Upper lobe of left lung (tissue), 6 donors: ENCODE results near the gene CARD9. TPM values are rescaled to one million over a fixed set of nuclear protein-coding genes. Genes with fewer than 3 reads are reported as not detected.

Experiments
- ATAC-seq, 2 donors: fragments of 200-7000 bp; cut with Tn5 transposase; one replicate each; pipeline ENCODE4 v1.9.1; 2022; ENCODE audit warnings: mild to moderate bottlenecking in 2 of 2, moderate library complexity in 2 of 2; ENCODE audit not compliant: low FRiP score in 2 of 2
- DNase-seq, 2 donors: peaks; one replicate each; pipeline ENCODE4 v3.0.0-alpha.2; 2019 to 2020
- H3K27ac ChIP-seq, 4 donors: fragments of 200-600 bp; sonication (generic); one replicate each; pipeline ENCODE4 v1.5.1; 2016 to 2019
- H3K27me3 ChIP-seq, 4 donors: fragments of 200-600 bp; sonication (generic); one replicate each; pipeline ENCODE4 v1.5.1; 2017 to 2019
- H3K36me3 ChIP-seq, 4 donors: fragments of 200-600 bp; sonication (generic); one replicate each; pipeline ENCODE4 v1.5.1; 2016 to 2019
- H3K4me1 ChIP-seq, 4 donors: fragments of 200-600 bp; sonication (generic); one replicate each; pipeline ENCODE4 v1.5.1; 2018 to 2019
- H3K4me3 ChIP-seq, 4 donors: fragments of 200-600 bp; sonication (generic); one replicate each; pipeline ENCODE4 v1.5.1; 2017 to 2019; ENCODE audit warnings: mild to moderate bottlenecking in 2 of 4, moderate library complexity in 1 of 4
- H3K9me3 ChIP-seq, 4 donors: fragments of 200-600 bp; sonication (generic); one replicate each; pipeline ENCODE4 v1.5.1; 2018 to 2019
- EP300 ChIP-seq, 4 donors: sonication (generic); formaldehyde crosslinking; IDR thresholded peaks; one replicate each; pipeline ENCODE4 v1.5.1; 2017; ENCODE audit warnings: antibody characterized with exemption in 4 of 4, control low read depth in 2 of 4
- POLR2A ChIP-seq, 4 donors: fragments of 450-650 bp; IDR thresholded peaks; one replicate each; pipeline ENCODE4 v1.5.1; 2016 to 2017; ENCODE audit warnings: antibody characterized with exemption in 4 of 4, mild to moderate bottlenecking in 2 of 4
- POLR2AphosphoS5 ChIP-seq, 2 donors: sonication (generic); formaldehyde crosslinking; IDR thresholded peaks; one replicate each; pipeline ENCODE4 v1.5.1; 2017; ENCODE audit warnings: antibody characterized with exemption in 2 of 2
- WGBS, 2 donors: methylation state at CpG; one replicate each; pipeline ENCODE4 v1.1.5; 2017 to 2018; 5-methylcytosine and 5-hydroxymethylcytosine counted together
- total RNA-seq, 6 donors: library from RNA; depleted of rRNA in 4 of 6; stranded (reverse); fragments of >200 nt in 4 of 6; gene quantifications; one replicate each; pipeline versions ENCODE4 v1.1.0 to v1.2.1, GENCODE V29; 2016 to 2021
- TF ChIP-seq, protein P1 (sequence below), 6 experiments: fragments of 450-650 bp in 4 of 6; fragments of 200-600 bp in 2 of 6; sonication (generic) in 2 of 6; IDR thresholded peaks; one replicate each; pipeline ENCODE4 v1.5.1; 2016 to 2019; ENCODE audit warnings: antibody characterized with exemption in 6 of 6
- donor health status: DM: no; HTN: no; CAD: no; lungs with moderate emphysema.
- donor health status: DM: no; HTN: yes; CAD: no; lungs with severe emphysema.

Gene CARD9
- total RNA-seq, 6 donors from 2014 or later: 3.5 to 30.4 (median 16.8) TPM

DNA sequence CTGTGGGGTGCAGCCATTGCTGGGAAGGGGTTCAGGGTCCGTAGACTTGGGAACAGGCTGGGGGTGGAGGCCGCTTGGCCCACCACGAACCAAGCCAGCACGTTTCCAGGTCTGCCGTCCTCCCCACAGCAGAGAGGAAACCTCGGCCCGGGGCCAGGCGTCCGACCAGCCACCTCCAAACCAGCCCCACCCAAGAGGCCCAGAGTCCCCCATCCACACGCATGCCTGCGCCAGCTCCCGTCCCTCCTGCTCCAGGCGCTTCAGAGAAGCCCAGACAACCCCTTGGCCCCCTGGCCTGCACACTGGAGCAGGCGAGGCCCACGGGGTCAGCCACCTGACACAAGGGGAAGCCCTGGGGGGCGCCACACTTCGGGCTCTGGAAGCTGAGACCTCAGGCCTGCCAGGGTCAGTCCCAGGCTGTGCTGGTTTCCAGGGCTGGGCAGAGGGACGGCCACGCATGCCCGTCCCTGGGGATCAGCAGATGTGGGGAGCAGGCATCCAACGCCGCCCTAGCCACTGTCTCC, 16.2 kb downstream of the CARD9 start:
- ATAC-seq: no peak
- H3K27ac ChIP-seq: no peak overlapping the region
- TF ChIP-seq, protein P1, sequence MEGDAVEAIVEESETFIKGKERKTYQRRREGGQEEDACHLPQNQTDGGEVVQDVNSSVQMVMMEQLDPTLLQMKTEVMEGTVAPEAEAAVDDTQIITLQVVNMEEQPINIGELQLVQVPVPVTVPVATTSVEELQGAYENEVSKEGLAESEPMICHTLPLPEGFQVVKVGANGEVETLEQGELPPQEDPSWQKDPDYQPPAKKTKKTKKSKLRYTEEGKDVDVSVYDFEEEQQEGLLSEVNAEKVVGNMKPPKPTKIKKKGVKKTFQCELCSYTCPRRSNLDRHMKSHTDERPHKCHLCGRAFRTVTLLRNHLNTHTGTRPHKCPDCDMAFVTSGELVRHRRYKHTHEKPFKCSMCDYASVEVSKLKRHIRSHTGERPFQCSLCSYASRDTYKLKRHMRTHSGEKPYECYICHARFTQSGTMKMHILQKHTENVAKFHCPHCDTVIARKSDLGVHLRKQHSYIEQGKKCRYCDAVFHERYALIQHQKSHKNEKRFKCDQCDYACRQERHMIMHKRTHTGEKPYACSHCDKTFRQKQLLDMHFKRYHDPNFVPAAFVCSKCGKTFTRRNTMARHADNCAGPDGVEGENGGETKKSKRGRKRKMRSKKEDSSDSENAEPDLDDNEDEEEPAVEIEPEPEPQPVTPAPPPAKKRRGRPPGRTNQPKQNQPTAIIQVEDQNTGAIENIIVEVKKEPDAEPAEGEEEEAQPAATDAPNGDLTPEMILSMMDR (IDR thresholded peaks at IDR 0.05): no peak
- TF ChIP-seq POLR2A (IDR thresholded peaks at IDR 0.05): no peak
- TF ChIP-seq POLR2AphosphoS5 (IDR thresholded peaks at IDR 0.05): no peak
- no peak for TF ChIP-seq EP300 (IDR thresholded peaks at IDR 0.05)
- H3K4me3 ChIP-seq: no peak overlapping the region
- 85% methylated on average over 10 of the region's 22 CpGs; no CpG with 5 or more reads in 1 of the 2 donors for WGBS, 2 donors
- DNase-seq: no peak
- H3K27me3 ChIP-seq: no peaks in the 10 kb centered on the region
- no peaks in the 10 kb centered on the region for H3K9me3 ChIP-seq
- peaks cover 6 to 34% (median 17%) of the 10 kb centered on the region in 4 donors for H3K4me1 ChIP-seq
- H3K36me3 ChIP-seq: peaks cover 0 to 25% (median 12%) of the 10 kb centered on the region in 4 donors

DNA sequence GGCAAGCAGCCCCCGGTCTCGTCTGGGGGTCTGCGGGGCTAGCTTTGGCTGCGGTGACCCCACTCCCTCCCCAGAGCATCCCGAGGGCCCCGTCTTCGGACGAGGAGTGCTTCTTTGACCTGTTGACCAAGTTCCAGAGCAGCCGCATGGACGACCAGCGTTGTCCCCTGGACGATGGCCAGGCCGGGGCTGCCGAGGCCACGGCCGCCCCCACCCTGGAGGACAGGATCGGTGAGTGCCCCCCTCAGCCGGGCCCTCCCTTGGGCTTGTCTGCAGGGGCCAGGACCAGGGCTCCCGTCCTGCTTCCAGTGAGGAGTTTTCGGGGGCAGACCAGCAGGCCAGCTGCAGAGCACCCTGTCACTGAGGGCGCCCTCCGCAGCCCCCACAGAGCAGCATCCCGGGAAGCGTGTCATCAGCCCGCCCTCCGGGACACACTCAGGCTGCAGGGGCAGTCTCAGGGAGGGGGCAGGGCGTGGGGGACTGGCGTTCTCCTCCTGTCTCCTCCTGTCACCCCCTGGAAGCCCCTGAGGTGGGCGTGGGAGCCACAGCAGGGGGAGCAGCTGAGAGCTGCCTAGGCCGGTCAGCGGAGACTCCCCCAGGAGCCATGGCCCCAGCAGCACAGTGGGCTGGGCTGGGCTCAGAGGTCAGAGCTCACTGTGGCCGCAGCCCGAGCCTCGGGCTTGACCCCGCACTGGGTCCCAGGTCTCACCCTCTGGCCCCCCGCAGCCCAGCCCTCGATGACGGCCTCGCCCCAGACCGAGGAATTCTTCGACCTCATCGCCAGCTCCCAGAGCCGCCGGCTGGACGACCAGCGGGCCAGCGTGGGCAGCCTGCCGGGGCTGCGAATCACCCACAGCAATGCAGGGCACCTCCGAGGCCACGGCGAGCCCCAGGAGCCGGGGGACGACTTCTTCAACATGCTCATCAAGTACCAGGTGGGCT, 17.6 kb downstream of the CARD9 start:
- Histone ChIP-seq H3K9me3 (no peaks in the 10 kb centered on the region), H3K4me3 (no peak overlapping the region), H3K4me1 (peaks cover 6 to 22% (median 8%) of the 10 kb centered on the region in 4 donors), H3K27ac (peak overlapping the region in 1 of 4 donors; percentile 6), H3K27me3 (no peaks in the 10 kb centered on the region), H3K36me3 (peaks cover 0 to 21% (median 7%) of the 10 kb centered on the region in 4 donors)
- TF ChIP-seq EP300 (IDR thresholded peaks at IDR 0.05): no peak
- ATAC-seq: no peak
- 85 to 95% methylated on average over 15 to 36 of the region's 54 CpGs for WGBS, 2 donors
- no peak for DNase-seq

DNA sequence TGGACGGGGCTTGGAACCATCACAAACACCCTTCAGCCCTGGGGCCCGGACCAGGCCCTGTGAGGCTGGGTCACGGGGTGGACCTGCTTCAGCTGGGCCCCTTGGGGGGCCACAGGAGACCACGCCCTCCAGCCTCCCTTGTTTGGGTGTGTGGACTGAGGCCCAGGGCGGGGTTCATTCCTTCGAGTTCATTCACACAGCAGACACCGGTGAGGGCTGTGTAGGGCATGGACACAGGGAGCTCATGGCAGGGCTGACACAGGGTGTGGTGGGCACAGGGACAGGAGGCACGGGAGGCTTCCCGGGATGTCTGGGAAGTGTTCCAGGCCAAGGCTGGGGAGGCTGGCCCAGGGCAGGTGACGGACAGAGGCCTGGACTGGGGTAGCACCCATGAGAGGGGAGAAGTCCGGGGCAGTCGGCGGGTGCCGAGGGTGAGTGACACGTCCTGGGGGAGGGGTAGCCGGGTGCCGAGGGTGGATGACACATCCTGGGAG, 18.8 kb downstream of the CARD9 start:
- Histone ChIP-seq H3K27me3 (no peaks in the 10 kb centered on the region), H3K4me3 (no peak overlapping the region), H3K36me3 (peaks cover 0 to 21% (median 7%) of the 10 kb centered on the region in 4 donors), H3K9me3 (no peaks in the 10 kb centered on the region), H3K27ac (peak overlapping the region in 2 of 4 donors; percentile 6 to 14), H3K4me1 (peaks cover 4 to 22% (median 7%) of the 10 kb centered on the region in 4 donors)
- DNase-seq (no peak), ATAC-seq (peak in 1 of 2 donors; percentile 14)
- TF ChIP-seq POLR2AphosphoS5 (IDR thresholded peaks at IDR 0.05) (no peak), POLR2A (IDR thresholded peaks at IDR 0.05) (no peak), EP300 (IDR thresholded peaks at IDR 0.05) (no peak)
- TF ChIP-seq, protein P1 (IDR thresholded peaks at IDR 0.05): no peak
- 44 to 57% methylated on average over 6 to 13 of the region's 17 CpGs for WGBS, 2 donors

DNA sequence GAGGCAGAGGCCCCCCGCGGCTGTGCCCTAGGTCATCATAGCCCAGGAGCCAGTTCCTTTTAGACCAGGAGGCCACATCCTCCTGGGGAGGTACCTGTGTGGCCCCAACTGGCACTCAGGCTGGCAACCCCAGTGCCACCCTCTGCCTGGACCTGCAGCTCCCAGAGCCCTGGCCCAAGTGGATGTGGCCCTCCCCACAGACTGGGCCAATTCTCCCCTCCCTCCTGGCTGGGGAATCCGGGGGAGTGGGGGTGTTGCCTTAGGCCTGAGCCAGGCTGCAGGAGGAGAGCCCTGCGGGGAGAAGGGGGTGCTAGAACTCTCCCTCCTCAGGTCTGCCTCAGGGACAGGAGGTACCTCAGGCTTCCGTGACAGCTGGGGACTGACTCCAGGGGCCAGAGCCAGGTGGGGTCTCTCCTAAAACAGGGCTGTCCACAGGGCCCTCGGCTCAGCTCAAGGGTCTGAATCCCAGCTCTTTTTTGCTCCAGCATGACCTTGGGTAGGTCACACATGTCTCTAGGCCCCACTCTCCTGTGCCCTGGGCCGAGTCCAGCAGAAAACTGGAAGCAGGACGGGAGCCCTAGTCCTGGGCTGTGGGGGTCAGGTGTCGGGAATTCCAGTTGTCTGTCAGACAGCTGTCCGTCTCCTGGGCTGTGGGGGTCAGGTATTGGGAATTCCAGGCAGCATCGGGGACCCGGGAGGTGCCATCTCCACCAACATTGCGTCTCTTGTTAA, 19.5 kb downstream of the CARD9 start:
- DNase-seq: no peak
- TF ChIP-seq POLR2A (IDR thresholded peaks at IDR 0.05): no peak
- Histone ChIP-seq H3K9me3 (no peaks in the 10 kb centered on the region), H3K27ac (peak overlapping the region in 2 of 4 donors; percentile 6 to 14), H3K27me3 (no peaks in the 10 kb centered on the region), H3K4me1 (peaks cover 4 to 22% (median 7%) of the 10 kb centered on the region in 4 donors), H3K36me3 (peaks cover 0 to 21% (median 9%) of the 10 kb centered on the region in 4 donors), H3K4me3 (no peak overlapping the region)
- WGBS, 2 donors: 66 to 77% methylated on average over 7 to 13 of the region's 13 CpGs
- no peak for ATAC-seq

DNA sequence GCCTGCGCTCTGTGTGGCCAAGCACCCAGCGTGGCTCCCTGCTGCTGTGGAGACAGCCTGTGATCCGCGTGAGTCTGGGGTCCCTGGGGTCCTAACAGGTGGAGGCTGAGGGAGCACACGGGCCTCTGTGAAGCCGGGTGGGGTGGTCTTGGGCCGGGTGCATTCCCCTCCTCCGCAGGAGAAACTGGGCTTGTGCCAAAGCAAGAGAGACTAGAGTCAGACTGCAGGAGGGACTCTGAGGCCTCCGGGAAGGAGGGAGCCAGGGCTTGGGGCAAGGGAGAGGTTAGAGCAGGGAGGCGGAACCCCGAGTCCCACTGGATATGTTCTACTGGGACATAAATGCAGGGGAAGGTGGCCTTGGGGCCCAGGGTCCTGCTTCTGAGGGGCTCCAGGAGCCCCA, 20.4 kb downstream of the CARD9 start:
- Histone ChIP-seq H3K36me3 (peaks cover 0 to 21% (median 10%) of the 10 kb centered on the region in 4 donors), H3K4me1 (peaks cover 4 to 22% (median 7%) of the 10 kb centered on the region in 4 donors), H3K27ac (no peak overlapping the region), H3K9me3 (no peaks in the 10 kb centered on the region), H3K4me3 (no peak overlapping the region), H3K27me3 (no peaks in the 10 kb centered on the region)
- 79% methylated on average over 3 to 7 of the region's 11 CpGs for WGBS, 2 donors
- no peak for ATAC-seq
- no peak for DNase-seq
- TF ChIP-seq, protein P1 (IDR thresholded peaks at IDR 0.05): no peak
- no peak for TF ChIP-seq EP300 (IDR thresholded peaks at IDR 0.05)
- TF ChIP-seq POLR2A (IDR thresholded peaks at IDR 0.05): no peak
- no peak for TF ChIP-seq POLR2AphosphoS5 (IDR thresholded peaks at IDR 0.05)
